Measurements from ENCODE around the gene CRYBG3.

The CRYBG3 gene

GRCh38 chr3:97835761-97836160, 13.9 kb downstream of the CRYBG3 start:
- no peak for DNase-seq (ENCODE audit: low read depth in 3 of 3, low spot score in 1 of 3)

- DNase-seq (ENCODE audit: low read depth in 3 of 3, low spot score in 1 of 3) = no peak
These were observed 16.6 kb downstream of the CRYBG3 start for GRCh38 chr3:97838393-97838792.

- no peak for DNase-seq (ENCODE audit: low read depth in 3 of 3, low spot score in 1 of 3)
These were observed 18.1 kb downstream of the CRYBG3 start for GRCh38 chr3:97839944-97840343.

- no peak for DNase-seq (ENCODE audit: low read depth in 3 of 3, low spot score in 1 of 3)
These were observed 19.5 kb downstream of the CRYBG3 start for GRCh38 chr3:97841304-97841703.

- no peak for DNase-seq (ENCODE audit: low read depth in 3 of 3, low spot score in 1 of 3)
These were observed 20.1 kb downstream of the CRYBG3 start for GRCh38 chr3:97841956-97842355.

- no peak for DNase-seq (ENCODE audit: low read depth in 3 of 3, low spot score in 1 of 3)
These were observed 27.0 kb downstream of the CRYBG3 start for GRCh38 chr3:97848779-97849178.

- DNase-seq (ENCODE audit: low read depth in 3 of 3, low spot score in 1 of 3) = no peak
These were observed 35.6 kb downstream of the CRYBG3 start for GRCh38 chr3:97857401-97857800.

- DNase-seq (ENCODE audit: low read depth in 3 of 3, low spot score in 1 of 3) = no peak
These were observed 38.6 kb downstream of the CRYBG3 start for GRCh38 chr3:97860364-97860763.

GRCh38 chr3:97862582-97862981, 40.8 kb downstream of the CRYBG3 start:
- DNase-seq (ENCODE audit: low read depth in 3 of 3, low spot score in 1 of 3) = no peak

GRCh38 chr3:97863031-97863430, 41.2 kb downstream of the CRYBG3 start:
- no peak for DNase-seq (ENCODE audit: low read depth in 3 of 3, low spot score in 1 of 3)

- DNase-seq (ENCODE audit: low read depth in 3 of 3, low spot score in 1 of 3) = no peak
These were observed 42.0 kb downstream of the CRYBG3 start for GRCh38 chr3:97863775-97864174.

- no peak for DNase-seq (ENCODE audit: low read depth in 3 of 3, low spot score in 1 of 3)
These were observed 49.4 kb downstream of the CRYBG3 start for GRCh38 chr3:97871186-97871585.

GRCh38 chr3:97871801-97872524, 50.2 kb downstream of the CRYBG3 start:
- DNase-seq (ENCODE audit: low read depth in 3 of 3, low spot score in 1 of 3) = no peak

GRCh38 chr3:97872525-97873042, 50.8 kb downstream of the CRYBG3 start:
- DNase-seq (ENCODE audit: low read depth in 3 of 3, low spot score in 1 of 3) = no peak

- DNase-seq (ENCODE audit: low read depth in 3 of 3, low spot score in 1 of 3) = no peak
These were observed 58.5 kb downstream of the CRYBG3 start for GRCh38 chr3:97880267-97880666.

GRCh38 chr3:97882975-97883598, 61.3 kb downstream of the CRYBG3 start:
- DNase-seq (ENCODE audit: low read depth in 3 of 3, low spot score in 1 of 3) = no peak

GRCh38 chr3:97883736-97884135, 61.9 kb downstream of the CRYBG3 start:
- no peak for DNase-seq (ENCODE audit: low read depth in 3 of 3, low spot score in 1 of 3)

- DNase-seq (ENCODE audit: low read depth in 3 of 3, low spot score in 1 of 3) = no peak
These were observed 62.8 kb downstream of the CRYBG3 start for GRCh38 chr3:97884586-97885123.

- no peak for DNase-seq (ENCODE audit: low read depth in 3 of 3, low spot score in 1 of 3)
These were observed 64.4 kb downstream of the CRYBG3 start for GRCh38 chr3:97885931-97886824.

- DNase-seq (ENCODE audit: low read depth in 3 of 3, low spot score in 1 of 3) = no peak
These were observed 68.0 kb downstream of the CRYBG3 start for GRCh38 chr3:97889814-97890213.

- no peak for DNase-seq (ENCODE audit: low read depth in 3 of 3, low spot score in 1 of 3)
These were observed 71.0 kb downstream of the CRYBG3 start for GRCh38 chr3:97892852-97893251.

All from stimulated activated CD4-positive, alpha-beta T cell treated with anti-CD3 and anti-CD28 coated beads, TNF-alpha, amount 100 ng/mL, for 1 hour (primary cell).